ENCODE data around the gene GLYR1. TPM values are rescaled to one million over a fixed set of nuclear protein-coding genes. Genes with fewer than 3 reads are reported as not detected.

Gene GLYR1
- total and polyA plus RNA-seq, 9 of the 15 experiments (the other 6 are each of a cell fraction or from before 2014, with no cell fraction given): 6.7 to 99.2 (median 60.2) TPM

DNA sequence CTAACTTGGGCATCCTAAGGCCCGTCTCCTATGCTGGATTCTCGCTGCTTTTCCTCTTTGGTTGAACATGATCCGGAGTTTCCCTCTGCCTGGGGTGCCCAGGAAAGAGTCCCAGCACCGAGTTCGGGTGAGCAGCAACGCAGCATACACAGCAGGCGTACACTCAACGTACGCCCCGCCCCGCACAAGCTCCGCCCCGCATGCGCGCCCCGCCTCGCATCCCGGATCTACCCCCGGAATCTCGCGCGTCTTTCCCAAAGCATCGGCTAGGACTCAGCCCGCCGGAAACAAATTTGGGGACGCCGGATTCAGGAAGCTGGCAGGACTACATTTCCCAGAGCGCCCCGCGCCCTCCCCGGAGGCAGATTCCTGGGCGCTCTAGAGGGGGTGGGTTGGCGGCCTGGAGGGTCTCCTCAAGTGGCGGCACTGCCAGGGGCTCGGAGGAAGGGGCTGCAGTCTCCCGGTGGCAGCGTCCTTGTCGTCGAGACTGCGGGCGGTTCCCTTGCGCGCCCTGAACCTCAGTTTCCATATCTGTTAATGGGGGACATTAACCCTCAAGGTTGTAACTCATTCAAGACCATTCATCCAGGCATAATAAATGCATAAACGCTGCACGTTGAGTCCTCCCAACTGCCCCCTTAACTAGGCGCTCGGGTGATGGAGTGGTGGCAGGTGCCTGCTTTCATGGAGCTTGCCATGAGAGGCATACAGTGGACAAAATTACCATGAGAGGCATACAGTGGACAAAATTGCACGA, 78.4 kb downstream of the GLYR1 start (continued):
- TF ChIP-seq SP1 (CRISPR knock-in tag; IDR thresholded peaks at IDR 0.05) (peak; percentile 74; the same call in 1 of the 2 replicates), ETV5 (CRISPR knock-in tag; IDR thresholded peaks at IDR 0.05; ENCODE audit: low read depth) (peak; percentile 89), PRDM10 (IDR thresholded peaks at IDR 0.05; ENCODE audit: partially characterized antibody) (peak; percentile 46), THAP7 (CRISPR knock-in tag; IDR thresholded peaks at IDR 0.05) (no peak), STAG1 (CRISPR knock-in tag; IDR thresholded peaks at IDR 0.05; ENCODE audit: borderline replicate concordance) (no peak), SPI1 (IDR thresholded peaks at IDR 0.05; ENCODE audit: borderline replicate concordance, low read depth, low read length) (no peak), ZNF766 (CRISPR knock-in tag; conservative IDR thresholded peaks at IDR 0.05) (no peak), ZNF274 (IDR thresholded peaks at IDR 0.05; ENCODE audit: borderline replicate concordance, low read depth, low read length) (no peak), TOE1 (IDR thresholded peaks at IDR 0.05; ENCODE audit: borderline replicate concordance) (peak; percentile 20; the same call in 1 of the 2 replicates), TOE1 (CRISPR knock-in tag; IDR thresholded peaks at IDR 0.05; ENCODE audit: borderline replicate concordance, low read depth) (no peak), YY1 (IDR thresholded peaks at IDR 0.05; ENCODE audit: borderline replicate concordance in 1 of 3, control insufficient read depth in 1 of 3, extremely low read depth in 1 of 3, insufficient read depth in 3 of 3, insufficient read length in 1 of 3, insufficient replicate concordance in 2 of 3, low read depth in 1 of 3, low read length in 2 of 3) (peak in 2 of 3 experiments; percentile 45 to 47), CREB1 (IDR thresholded peaks at IDR 0.05) (no peak; the same call in 1 of the 2 replicates), CREB1 (CRISPR knock-in tag; IDR thresholded peaks at IDR 0.05) (no peak; the same call in 1 of the 2 replicates), HDAC3 (IDR thresholded peaks at IDR 0.05; ENCODE audit: borderline replicate concordance, partially characterized antibody) (no peak), FOXK2 (conservative IDR thresholded peaks at IDR 0.05 in 1 of 2, IDR thresholded peaks at IDR 0.05 in 1 of 2; ENCODE audit: low read depth in 2 of 2) (peak; percentile 53 to 70; a peak in 2 of 4 replicates), PTBP1 (IDR thresholded peaks at IDR 0.05; ENCODE audit: low read depth, low read length) (0 out of 2 replicates have a peak, but pooled peaks have one; percentile 63)
- TF ChIP-seq, protein P1, sequence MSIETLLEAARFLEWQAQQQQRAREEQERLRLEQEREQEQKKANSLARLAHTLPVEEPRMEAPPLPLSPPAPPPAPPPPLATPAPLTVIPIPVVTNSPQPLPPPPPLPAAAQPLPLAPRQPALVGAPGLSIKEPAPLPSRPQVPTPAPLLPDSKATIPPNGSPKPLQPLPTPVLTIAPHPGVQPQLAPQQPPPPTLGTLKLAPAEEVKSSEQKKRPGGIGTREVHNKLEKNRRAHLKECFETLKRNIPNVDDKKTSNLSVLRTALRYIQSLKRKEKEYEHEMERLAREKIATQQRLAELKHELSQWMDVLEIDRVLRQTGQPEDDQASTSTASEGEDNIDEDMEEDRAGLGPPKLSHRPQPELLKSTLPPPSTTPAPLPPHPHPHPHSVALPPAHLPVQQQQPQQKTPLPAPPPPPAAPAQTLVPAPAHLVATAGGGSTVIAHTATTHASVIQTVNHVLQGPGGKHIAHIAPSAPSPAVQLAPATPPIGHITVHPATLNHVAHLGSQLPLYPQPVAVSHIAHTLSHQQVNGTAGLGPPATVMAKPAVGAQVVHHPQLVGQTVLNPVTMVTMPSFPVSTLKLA (conservative IDR thresholded peaks at IDR 0.05): peak in 1 of 2 experiments; percentile 25; a peak in 2 of 4 replicates
- TF ChIP-seq, protein P2, sequence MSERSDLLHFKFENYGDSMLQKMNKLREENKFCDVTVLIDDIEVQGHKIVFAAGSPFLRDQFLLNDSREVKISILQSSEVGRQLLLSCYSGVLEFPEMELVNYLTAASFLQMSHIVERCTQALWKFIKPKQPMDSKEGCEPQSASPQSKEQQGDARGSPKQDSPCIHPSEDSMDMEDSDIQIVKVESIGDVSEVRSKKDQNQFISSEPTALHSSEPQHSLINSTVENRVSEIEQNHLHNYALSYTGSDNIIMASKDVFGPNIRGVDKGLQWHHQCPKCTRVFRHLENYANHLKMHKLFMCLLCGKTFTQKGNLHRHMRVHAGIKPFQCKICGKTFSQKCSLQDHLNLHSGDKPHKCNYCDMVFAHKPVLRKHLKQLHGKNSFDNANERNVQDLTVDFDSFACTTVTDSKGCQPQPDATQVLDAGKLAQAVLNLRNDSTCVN (CRISPR knock-in tag; IDR thresholded peaks at IDR 0.05): no peak

All from K562 (cell line).